Activated gamma-delta T cell (primary cell): ENCODE measurements around the gene EMC6.

Experiments
- DNase-seq: peaks from one replicate; lab custom pipeline; 2025; lab: John Stamatoyannopoulos, UW

Gene EMC6

DNA sequence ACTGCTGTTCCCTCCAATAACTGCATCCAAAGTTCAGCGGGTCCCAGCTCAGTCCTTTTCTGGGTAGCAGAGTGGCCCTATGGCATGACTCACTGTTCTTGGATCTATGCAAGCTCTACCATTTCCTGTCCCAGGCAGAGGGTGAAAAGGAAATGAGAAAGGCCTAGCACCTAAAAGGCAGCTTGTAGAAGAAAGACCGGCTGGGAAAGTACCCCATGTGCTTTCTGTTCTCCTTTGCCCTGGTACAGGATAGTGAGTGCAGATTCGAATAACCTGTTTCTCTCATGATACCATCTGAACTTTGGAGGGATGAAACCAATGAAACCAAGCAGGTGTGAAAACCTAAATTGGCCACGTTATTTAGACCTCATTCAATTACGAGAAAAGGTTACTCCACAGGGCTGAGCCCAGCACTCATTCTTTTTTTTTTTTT lies 42.4 kb downstream of the EMC6 start:
- no peak for DNase-seq

DNA sequence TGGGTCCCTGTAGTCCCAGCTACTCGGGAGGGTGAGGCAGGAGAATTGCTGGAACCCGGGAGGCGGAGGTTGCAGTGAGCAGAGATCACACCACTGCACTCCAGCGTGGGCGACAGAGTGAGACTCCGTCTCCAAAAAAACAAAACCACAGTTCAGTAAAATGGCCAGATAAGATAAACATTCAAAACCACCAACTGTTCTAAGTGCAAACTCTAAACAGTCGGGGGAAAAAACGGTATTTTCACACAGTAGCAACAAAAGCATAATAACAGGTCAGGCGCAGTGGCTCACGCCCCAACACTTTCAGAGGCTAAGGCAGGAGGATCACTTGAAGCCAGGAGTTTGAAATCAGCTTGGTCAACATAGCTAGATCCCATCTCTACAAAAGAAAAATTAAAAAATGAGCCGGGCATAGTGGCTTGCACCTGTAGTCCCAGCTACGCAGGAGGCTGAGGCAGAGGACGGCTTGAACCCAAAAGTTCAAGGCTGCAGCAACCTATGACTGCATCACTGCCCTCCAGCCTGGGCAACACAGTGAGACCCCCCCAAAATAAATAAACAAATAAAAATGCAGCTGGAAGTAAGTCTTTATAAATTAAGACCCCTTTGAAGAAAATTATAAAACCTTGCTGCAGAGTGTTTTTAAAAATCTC lies 44.3 kb downstream of the EMC6 start:
- DNase-seq, result no peak

DNA sequence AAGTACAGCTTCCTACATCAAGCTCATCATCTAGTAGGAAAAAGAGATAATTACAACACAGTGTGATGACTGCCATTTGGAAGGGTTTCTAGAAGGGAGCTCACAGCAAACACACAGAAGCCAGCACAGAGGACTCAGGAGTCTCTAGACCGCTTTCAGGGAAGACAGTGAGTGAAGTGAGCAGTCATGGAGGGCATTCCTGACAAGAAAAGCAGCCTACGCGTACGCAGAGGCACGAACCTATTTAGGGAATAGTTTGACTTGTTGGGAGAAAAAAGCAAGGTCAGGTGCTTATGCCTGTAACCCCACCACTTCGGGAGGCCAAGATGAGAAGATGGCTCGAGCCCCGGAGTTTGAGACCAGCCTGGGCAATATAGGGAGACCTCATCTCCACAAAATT lies 46.7 kb downstream of the EMC6 start:
- no peak for DNase-seq

DNA sequence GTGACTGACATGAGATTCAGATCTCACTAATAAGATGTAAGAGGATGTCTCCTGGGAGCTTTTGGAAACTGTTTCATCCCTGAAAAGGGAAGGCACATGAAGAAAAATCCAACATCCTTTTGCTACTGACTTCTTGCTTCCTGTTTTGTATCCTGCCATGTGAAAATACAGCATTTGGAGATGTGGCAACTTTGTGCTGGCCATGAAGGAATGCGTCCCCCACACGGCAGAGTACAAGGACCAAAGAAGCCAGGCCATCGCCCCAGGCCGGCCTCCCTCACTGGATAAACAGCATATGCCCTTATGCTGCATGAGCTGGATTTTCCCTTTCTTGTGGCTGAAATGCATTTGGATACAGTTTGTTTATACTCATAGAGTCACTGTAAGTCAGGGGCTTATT lies 49.6 kb downstream of the EMC6 start:
- no peak for DNase-seq

DNA sequence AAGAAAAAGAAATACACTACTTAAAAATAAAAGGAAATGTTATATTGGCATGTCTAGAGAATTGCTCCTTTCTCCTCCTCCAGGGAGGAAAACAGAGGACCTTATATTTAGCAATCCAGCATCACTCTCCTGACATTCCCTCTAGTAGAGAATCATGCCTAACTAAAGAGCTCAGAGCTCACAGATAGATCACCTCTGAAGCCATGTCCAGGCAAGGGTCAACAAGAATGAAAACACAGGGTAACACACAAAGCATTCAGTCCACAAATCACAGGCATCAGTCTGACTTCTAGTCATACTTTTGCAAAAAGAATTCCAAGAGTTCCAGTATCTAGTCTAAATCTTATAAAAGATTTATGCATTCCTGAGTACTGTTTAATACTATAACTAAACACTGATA lies 50.7 kb downstream of the EMC6 start:
- no peak for DNase-seq
